CD4-positive, alpha-beta T cell (primary cell): ENCODE measurements around the gene GMPPB. TPM values are rescaled to one million over a fixed set of nuclear protein-coding genes. Genes with fewer than 3 reads are reported as not detected.

Source experiments
- ATAC-seq: fragments of 200-7000 bp; cut with Tn5 transposase; one replicate; pipeline ENCODE4 v1.10.0; 2022; ENCODE audit warnings: mild to moderate bottlenecking; ENCODE audit not compliant: poor library complexity
- CTCF ChIA-PET: fragments of 350-600 bp; sonication (Branson Sonifier 250); formaldehyde crosslinking; loops from one replicate; lab custom pipeline; 2021; ENCODE audit warnings: antibody characterized with exemption, inconsistent platforms; lab: Charles Lee
- POLR2A ChIA-PET: fragments of 350-600 bp; sonication (Branson Sonifier 250); formaldehyde crosslinking; loops from one replicate; lab custom pipeline; 2021; ENCODE audit warnings: antibody characterized with exemption, inconsistent platforms; lab: Charles Lee
- DNase-seq, 14 experiments: peaks; one replicate each; pipeline ENCODE4 v3.0.0-alpha.2; 2013 to 2020; ENCODE audit warnings: mixed read lengths in 2 of 14
- H3K27ac ChIP-seq, 2 donors: one replicate each; pipeline versions ENCODE4 v1.5.1 to v1.7.0; 2013; ENCODE audit warnings: low read length in 2 of 2, low read depth in 1 of 2, mild to moderate bottlenecking in 1 of 2
- H3K27me3 ChIP-seq, 2 experiments: 1 replicate in 1 of 2; 2 replicates in 1 of 2; pipeline versions ENCODE4 v1.6.1 to v1.7.0; 2013; ENCODE audit warnings: low read length in 2 of 2, control low read depth in 1 of 2, mild to moderate bottlenecking in 1 of 2, moderate library complexity in 1 of 2; ENCODE audit not compliant: insufficient read depth in 2 of 2, control insufficient read depth in 1 of 2
- H3K36me3 ChIP-seq: one replicate; pipeline ENCODE4 v1.6.1; 2013; ENCODE audit warnings: low read length, control low read depth; ENCODE audit not compliant: insufficient read depth
- H3K4me1 ChIP-seq: one replicate; pipeline ENCODE4 v1.6.1; 2013; ENCODE audit warnings: low read length, control low read depth; ENCODE audit not compliant: insufficient read depth
- H3K4me3 ChIP-seq: one replicate; pipeline ENCODE4 v1.5.1; 2013; ENCODE audit warnings: mild to moderate bottlenecking, low read length, moderate library complexity
- H3K9me3 ChIP-seq, 2 experiments: 1 replicate in 1 of 2; 2 replicates in 1 of 2; pipeline versions ENCODE4 v1.6.1 to v1.7.0; 2013; ENCODE audit warnings: low read length in 2 of 2, mild to moderate bottlenecking in 2 of 2, control low read depth in 1 of 2, moderate library complexity in 1 of 2; ENCODE audit not compliant: control insufficient read depth in 1 of 2, insufficient read depth in 1 of 2
- H3K27ac Mint-ChIP-seq: one replicate; pipeline ENCODE4 v1.8.0; 2020; ENCODE audit warnings: mixed read lengths
- H3K27me3 Mint-ChIP-seq: one replicate; pipeline ENCODE4 v1.8.0; 2021; ENCODE audit warnings: mixed read lengths
- H3K36me3 Mint-ChIP-seq: one replicate; pipeline ENCODE4 v1.8.0; 2021; ENCODE audit warnings: low read depth, mixed read lengths
- H3K4me1 Mint-ChIP-seq: one replicate; pipeline ENCODE4 v1.8.0; 2021; ENCODE audit warnings: low read depth, mixed read lengths
- H3K4me3 Mint-ChIP-seq: one replicate; pipeline ENCODE4 v1.8.0; 2020; ENCODE audit warnings: mild to moderate bottlenecking, mixed read lengths
- H3K9me3 Mint-ChIP-seq: one replicate; pipeline ENCODE4 v1.8.0; 2020; ENCODE audit warnings: mixed read lengths
- intact Hi-C, 2 experiments: fragments of 100-400 bp; cut with DNase I in 1 of 2; cut with micrococcal nuclease in 1 of 2; formaldehyde crosslinking; loops; one replicate each; pipeline versions ENCODE4 v1.15.1 to v1.9.0; 2023 to 2025; cut with DNase I, micrococcal nuclease
- total RNA-seq, 174 experiments: library from RNA in 2 of 174; stranded (reverse) in 2 of 174; gene quantifications; one replicate each; pipeline ENCODE4 v1.2.3 and lab custom pipeline; 2021 to 2026
- TF ChIP-seq, protein P1 (sequence below): fragments of 200-600 bp; IDR thresholded peaks from one replicate; pipeline ENCODE4 v1.8.0; 2022; ENCODE audit warnings: antibody characterized with exemption, mild to moderate bottlenecking

The GMPPB gene
- total RNA-seq, 2 experiments from 2014 or later = 39.0 to 41.4 TPM

DNA sequence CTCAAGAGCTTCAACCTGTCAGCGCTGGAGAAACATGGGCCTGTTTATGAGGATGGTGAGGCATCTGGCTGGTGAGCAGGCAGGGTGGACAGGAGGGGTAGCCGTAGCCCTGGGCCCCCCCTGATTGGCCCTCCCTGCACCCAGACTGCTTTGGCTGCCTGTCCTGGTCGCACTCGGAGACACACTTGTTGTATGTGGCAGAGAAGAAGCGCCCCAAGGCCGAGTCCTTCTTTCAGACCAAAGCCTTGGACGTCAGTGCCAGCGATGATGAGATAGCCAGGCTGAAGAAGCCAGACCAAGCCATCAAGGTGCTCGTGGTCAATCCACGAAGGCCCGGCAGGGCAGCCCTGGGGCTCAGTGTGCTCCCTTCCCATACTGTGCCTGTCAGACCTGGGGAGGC is 47.8 kb downstream of the GMPPB start:
- Mint-ChIP-seq H3K4me3 (peak overlapping the region; percentile 25), H3K36me3 (peaks cover 67% of the 10 kb centered on the region), H3K27ac (peak overlapping the region; percentile 33), H3K27me3 (no peaks in the 10 kb centered on the region), H3K9me3 (no peaks in the 10 kb centered on the region), H3K4me1 (peaks cover 57% of the 10 kb centered on the region)
- Histone ChIP-seq H3K4me1 (peaks cover 47% of the 10 kb centered on the region), H3K4me3 (no peak overlapping the region), H3K36me3 (peaks cover 53% of the 10 kb centered on the region), H3K9me3 (no peaks in the 10 kb centered on the region), H3K27ac (no peak overlapping the region), H3K27me3 (no peaks in the 10 kb centered on the region)
- DNase-seq = no peak
- no peak for ATAC-seq
- ChIA-PET CTCF (no interaction called here), POLR2A (no interaction called here)
- intact Hi-C loops = loop anchor here in 1 of 2 experiments (5.0 to 10.0 kb wide), 3 partner anchors 339 to 651 kb away; partner anchors contain the start of genes IMPDH2, NDUFAF3 and USP19
- TF ChIP-seq, protein P1, sequence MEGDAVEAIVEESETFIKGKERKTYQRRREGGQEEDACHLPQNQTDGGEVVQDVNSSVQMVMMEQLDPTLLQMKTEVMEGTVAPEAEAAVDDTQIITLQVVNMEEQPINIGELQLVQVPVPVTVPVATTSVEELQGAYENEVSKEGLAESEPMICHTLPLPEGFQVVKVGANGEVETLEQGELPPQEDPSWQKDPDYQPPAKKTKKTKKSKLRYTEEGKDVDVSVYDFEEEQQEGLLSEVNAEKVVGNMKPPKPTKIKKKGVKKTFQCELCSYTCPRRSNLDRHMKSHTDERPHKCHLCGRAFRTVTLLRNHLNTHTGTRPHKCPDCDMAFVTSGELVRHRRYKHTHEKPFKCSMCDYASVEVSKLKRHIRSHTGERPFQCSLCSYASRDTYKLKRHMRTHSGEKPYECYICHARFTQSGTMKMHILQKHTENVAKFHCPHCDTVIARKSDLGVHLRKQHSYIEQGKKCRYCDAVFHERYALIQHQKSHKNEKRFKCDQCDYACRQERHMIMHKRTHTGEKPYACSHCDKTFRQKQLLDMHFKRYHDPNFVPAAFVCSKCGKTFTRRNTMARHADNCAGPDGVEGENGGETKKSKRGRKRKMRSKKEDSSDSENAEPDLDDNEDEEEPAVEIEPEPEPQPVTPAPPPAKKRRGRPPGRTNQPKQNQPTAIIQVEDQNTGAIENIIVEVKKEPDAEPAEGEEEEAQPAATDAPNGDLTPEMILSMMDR = no peak

DNA sequence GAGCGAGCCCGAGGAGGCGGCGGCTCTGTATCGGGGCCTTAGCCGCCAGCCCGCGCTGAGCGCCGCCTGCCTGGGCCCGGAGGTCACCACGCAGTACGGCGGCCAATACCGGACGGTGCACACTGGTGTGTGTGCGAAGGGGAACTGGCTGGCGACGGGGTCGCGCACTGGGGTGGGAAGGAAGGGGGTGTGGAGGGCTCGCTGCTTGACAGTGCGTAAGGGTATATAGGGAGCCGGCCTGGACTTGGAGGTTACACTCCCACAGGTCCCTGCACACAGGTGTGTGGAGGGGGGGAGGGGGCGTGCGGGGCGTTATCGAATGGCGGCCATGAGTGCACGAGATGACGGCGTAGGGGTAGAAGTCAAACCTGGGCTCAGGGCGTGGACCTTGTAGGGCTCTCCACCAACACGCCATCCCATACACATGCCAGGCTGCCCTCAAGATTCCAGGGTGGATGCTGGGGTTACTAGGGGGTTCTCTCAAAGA is 49.2 kb downstream of the GMPPB start:
- H3K4me3 Mint-ChIP-seq = peak overlapping the region; percentile 97

DNA sequence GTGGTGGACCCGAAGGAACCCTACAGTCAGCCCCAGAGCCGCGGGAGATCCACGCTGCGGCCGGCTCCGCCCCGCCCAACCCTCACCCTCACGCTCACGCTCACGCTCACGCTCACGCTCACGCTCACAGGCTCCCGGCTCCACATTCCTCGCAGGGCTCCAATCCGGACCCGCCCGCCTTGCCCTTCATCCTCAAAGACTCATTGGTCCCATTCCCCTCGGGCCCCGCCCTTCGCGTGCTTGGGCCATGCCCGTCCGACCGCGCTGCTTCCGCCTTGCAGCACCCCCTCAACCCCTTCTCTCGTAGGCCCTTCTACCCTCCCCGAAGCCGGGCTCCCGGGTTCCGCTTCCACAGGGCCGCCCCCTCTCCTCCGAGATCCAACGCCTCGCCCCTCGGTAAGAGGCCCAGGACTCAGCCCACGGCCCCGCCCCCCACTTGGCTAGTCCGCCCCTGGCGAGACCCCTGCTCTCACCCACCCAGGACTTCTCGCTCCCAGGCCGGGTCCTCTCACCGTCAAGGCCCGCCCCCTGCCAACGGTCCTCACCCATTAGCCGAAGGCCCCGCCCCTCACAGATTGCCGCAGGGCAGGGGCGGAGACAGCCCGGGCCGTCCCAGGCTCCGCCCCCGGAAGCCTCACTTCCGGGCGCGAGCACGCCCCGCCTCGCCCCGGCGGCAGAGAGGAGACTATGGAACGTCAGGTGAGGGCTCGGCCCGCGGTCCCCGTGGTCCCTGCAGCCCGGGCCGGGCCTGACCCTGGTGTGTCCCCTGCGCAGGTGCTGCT is 49.8 kb downstream of the GMPPB start, which contains the start of gene APEH:
Gene APEH, plus strand, starts transcription at position 637 of the 782 bp plus-strand sequence. Its CDS starts 51 bp downstream, at position 688.
- Mint-ChIP-seq H3K36me3 (peaks cover 47% of the 10 kb centered on the region), H3K4me3 (peak within 1 kb of the TSS; percentile 97), H3K27me3 (no peaks in the 10 kb centered on the region), H3K9me3 (no peaks in the 10 kb centered on the region), H3K27ac (peak within 1 kb of the TSS; percentile 97), H3K4me1 (peaks cover 50% of the 10 kb centered on the region)
- Histone ChIP-seq H3K4me1 (peaks cover 47% of the 10 kb centered on the region), H3K9me3 (no peaks in the 10 kb centered on the region), H3K36me3 (peaks cover 33% of the 10 kb centered on the region), H3K27ac (peak within 1 kb of the TSS; percentile 91 to 96), H3K4me3 (peak within 1 kb of the TSS; percentile 81), H3K27me3 (no peaks in the 10 kb centered on the region)
- intact Hi-C loops = loop anchor here in 1 of 2 experiments (1.0 to 10.0 kb wide), 5 partner anchors 15 to 649 kb away; partner anchors contain the start of genes DAG1, IMPDH2, MST1 and NDUFAF3
- ATAC-seq (peak; percentile 86), DNase-seq (peak; percentile 92 to 98 (median 96))
- TF ChIP-seq, protein P1 = no peak
- ChIA-PET CTCF (interaction anchor here (5.0 kb wide), 1 partner anchor 134 kb away, joined by 116 read pairs; no protein-coding TSS in a partner anchor), POLR2A (interaction anchor here (0.8 to 1.4 kb wide), 2 partner anchors 134 to 137 kb away, joined by 3 to 14 read pairs; no protein-coding TSS in a partner anchor)

More for the DNA sequence above, 49.2 kb downstream of the GMPPB start:
- peak in 5 of 14 experiments; percentile 8 to 40 (median 27) for DNase-seq
- H3K36me3 ChIP-seq = peaks cover 39% of the 10 kb centered on the region
- CTCF ChIA-PET = no interaction called here
- Mint-ChIP-seq H3K27ac (peak overlapping the region; percentile 97), H3K36me3 (peaks cover 53% of the 10 kb centered on the region), H3K27me3 (no peaks in the 10 kb centered on the region), H3K4me1 (peaks cover 51% of the 10 kb centered on the region), H3K9me3 (no peaks in the 10 kb centered on the region)
- intact Hi-C loops = loop anchor here in 1 of 2 experiments (1.0 to 10.0 kb wide), 4 partner anchors 50 to 650 kb away; partner anchors contain the start of genes DAG1, IMPDH2, NDUFAF3 and USP19
- no peaks in the 10 kb centered on the region for H3K27me3 ChIP-seq
- peaks cover 47% of the 10 kb centered on the region for H3K4me1 ChIP-seq
- no peaks in the 10 kb centered on the region for H3K9me3 ChIP-seq
- H3K4me3 ChIP-seq = peak overlapping the region; percentile 81
- peak; percentile 2 for ATAC-seq
- POLR2A ChIA-PET = no interaction called here
- TF ChIP-seq, protein P1 = no peak
- H3K27ac ChIP-seq = peak overlapping the region; percentile 22 to 91
